Parathyroid adenoma (tissue), 2 donors: ENCODE results near the gene HACE1.

ENCODE experiments used
- H2AFZ ChIP-seq: fragments of 300-600 bp; sonication (generic); one replicate; pipeline ENCODE4 v1.7.0; 2017; ENCODE audit warnings: antibody characterized with exemption, mild to moderate bottlenecking
- H3K27ac ChIP-seq: fragments of 300-600 bp; sonication (generic); one replicate; pipeline ENCODE4 v1.7.0; 2017
- H3K27me3 ChIP-seq: fragments of 300-600 bp; sonication (generic); one replicate; pipeline ENCODE4 v1.7.0; 2017; ENCODE audit warnings: low read length; ENCODE audit not compliant: control insufficient read depth, insufficient read depth
- H3K36me3 ChIP-seq: fragments of 300-600 bp; sonication (generic); one replicate; pipeline ENCODE4 v1.7.0; 2017; ENCODE audit warnings: low read length; ENCODE audit not compliant: control insufficient read depth, insufficient read depth
- H3K4me1 ChIP-seq: fragments of 300-600 bp; sonication (generic); one replicate; pipeline ENCODE4 v1.7.0; 2017; ENCODE audit warnings: control low read depth
- H3K4me2 ChIP-seq: fragments of 300-600 bp; sonication (generic); one replicate; pipeline ENCODE4 v1.7.0; 2017; ENCODE audit warnings: low read length
- H3K4me3 ChIP-seq: fragments of 300-600 bp; sonication (generic); one replicate; pipeline ENCODE4 v1.7.0; 2017; ENCODE audit warnings: low read depth, low read length
- H3K79me2 ChIP-seq: fragments of 300-600 bp; sonication (generic); one replicate; pipeline ENCODE4 v1.7.0; 2017; ENCODE audit warnings: control low read depth
- H3K9ac ChIP-seq: fragments of 300-600 bp; sonication (generic); one replicate; pipeline ENCODE4 v1.7.0; 2017; ENCODE audit warnings: mild to moderate bottlenecking
- H3K9me3 ChIP-seq: fragments of 300-600 bp; sonication (generic); one replicate; pipeline ENCODE4 v1.7.0; 2017; ENCODE audit warnings: low read length; ENCODE audit not compliant: control insufficient read depth
- CTCF ChIP-seq: fragments of 300-600 bp; sonication (generic); IDR thresholded peaks from one replicate; pipeline ENCODE4 v1.7.0; 2017; ENCODE audit warnings: antibody characterized with exemption, mild to moderate bottlenecking
- donor health status: primary hyperparathyroidism.

HACE1 gene

GRCh38 chr6:104700371-104701185 lies 159.1 kb downstream of the HACE1 start:
- Histone ChIP-seq H3K27me3 (no peaks in the 10 kb centered on the region), H2AFZ (no peak overlapping the region), H3K79me2 (no peaks in the 10 kb centered on the region), H3K9ac (no peak overlapping the region), H3K4me3 (no peak overlapping the region), H3K9me3 (no peaks in the 10 kb centered on the region), H3K27ac (no peak overlapping the region), H3K4me2 (no peak overlapping the region), H3K4me1 (no peaks in the 10 kb centered on the region), H3K36me3 (no peaks in the 10 kb centered on the region)
- TF ChIP-seq CTCF = no peak

GRCh38 chr6:104699593-104700329 lies 160.0 kb downstream of the HACE1 start:
- H3K79me2 ChIP-seq = no peaks in the 10 kb centered on the region
- no peaks in the 10 kb centered on the region for H3K9me3 ChIP-seq
- TF ChIP-seq CTCF = no peak
- no peaks in the 10 kb centered on the region for H3K4me1 ChIP-seq
- no peak overlapping the region for H2AFZ ChIP-seq
- no peak overlapping the region for H3K4me2 ChIP-seq
- no peaks in the 10 kb centered on the region for H3K27me3 ChIP-seq
- H3K36me3 ChIP-seq = no peaks in the 10 kb centered on the region
- H3K27ac ChIP-seq = no peak overlapping the region
- H3K9ac ChIP-seq = no peak overlapping the region
- H3K4me3 ChIP-seq = no peak overlapping the region

GRCh38 chr6:104698979-104699378 lies 160.7 kb downstream of the HACE1 start:
- Histone ChIP-seq H3K4me1 (no peaks in the 10 kb centered on the region), H3K27me3 (no peaks in the 10 kb centered on the region), H3K36me3 (no peaks in the 10 kb centered on the region), H3K27ac (no peak overlapping the region), H3K4me3 (no peak overlapping the region), H3K9ac (no peak overlapping the region), H3K9me3 (no peaks in the 10 kb centered on the region), H3K4me2 (no peak overlapping the region), H2AFZ (no peak overlapping the region), H3K79me2 (no peaks in the 10 kb centered on the region)
- no peak for TF ChIP-seq CTCF

DNA sequence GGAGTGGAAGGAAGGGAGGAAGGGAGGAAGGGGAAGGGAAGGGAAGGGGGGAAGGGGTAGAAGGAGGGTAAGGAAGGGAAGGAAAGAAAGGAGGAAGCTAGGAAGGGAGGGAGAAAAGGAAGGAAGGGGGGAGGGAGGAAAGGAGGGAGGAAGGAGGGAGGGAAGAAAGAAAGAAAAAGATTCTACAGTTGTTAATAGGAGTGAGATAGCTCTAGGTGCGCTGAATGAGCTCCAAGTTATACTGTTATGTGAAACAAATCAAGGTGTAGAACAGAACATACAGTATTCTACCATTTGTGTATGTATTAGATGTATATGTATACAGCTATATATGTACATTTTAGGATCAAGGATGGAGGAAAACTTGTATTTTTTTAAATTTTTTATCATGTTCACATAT lies 167.7 kb downstream of the HACE1 start:
- Histone ChIP-seq H2AFZ (no peak overlapping the region), H3K4me2 (no peak overlapping the region), H3K79me2 (no peaks in the 10 kb centered on the region), H3K36me3 (no peaks in the 10 kb centered on the region), H3K4me1 (no peaks in the 10 kb centered on the region), H3K27me3 (no peaks in the 10 kb centered on the region), H3K27ac (no peak overlapping the region), H3K9ac (no peak overlapping the region), H3K9me3 (no peaks in the 10 kb centered on the region), H3K4me3 (no peak overlapping the region)
- no peak for TF ChIP-seq CTCF
